Adrenal gland (tissue), 12 donors: ENCODE results near the gene PRPF19. TPM values are rescaled to one million over a fixed set of nuclear protein-coding genes. Genes with fewer than 3 reads are reported as not detected.

ENCODE experiments used
- DNase-seq, 7 donors: peaks; one replicate each; pipeline ENCODE4 v3.0.0-alpha.2; 2019 to 2020
- H3K27ac ChIP-seq, 5 donors: fragments of 200-600 bp; sonication (generic) in 4 of 5; 1 replicate in 3 of 5; 2 replicates in 2 of 5; pipeline versions ENCODE4 v1.5.1 to v1.8.0; 2016 to 2020; ENCODE audit warnings: mild to moderate bottlenecking in 1 of 5
- H3K27me3 ChIP-seq: fragments of 200-600 bp; 2 replicates; pipeline ENCODE4 v1.8.0; 2021
- H3K36me3 ChIP-seq, 2 donors: fragments of 200-600 bp; replicated peaks in 1 of 2; 1 replicate in 1 of 2; 2 replicates in 1 of 2; pipeline versions ENCODE4 v1.5.1 to v1.8.0; 2018 to 2022
- H3K4me1 ChIP-seq, 2 donors: fragments of 200-600 bp; replicated peaks in 1 of 2; 1 replicate in 1 of 2; 2 replicates in 1 of 2; pipeline versions ENCODE4 v1.5.1 to v1.8.0; 2018 to 2021
- H3K4me3 ChIP-seq, 4 donors: fragments of 200-600 bp; sonication (generic) in 3 of 4; one replicate each; pipeline ENCODE4 v1.5.1; 2016 to 2018
- H3K9me3 ChIP-seq, 3 donors: fragments of 200-600 bp; sonication (generic) in 1 of 3; replicated peaks in 1 of 3; 1 replicate in 2 of 3; 2 replicates in 1 of 3; pipeline versions ENCODE4 v1.5.1 to v1.8.0; 2016 to 2021
- CTCF ChIP-seq, 6 experiments: fragments of 450-650 bp in 4 of 6; fragments of 200-600 bp in 2 of 6; sonication (generic) in 1 of 6; IDR thresholded peaks; 1 replicate in 5 of 6; 2 replicates in 1 of 6; pipeline versions ENCODE4 v1.5.1 to v1.8.0; 2016 to 2021; ENCODE audit warnings: antibody characterized with exemption in 6 of 6, mild to moderate bottlenecking in 2 of 6, moderate library complexity in 1 of 6
- POLR2A ChIP-seq, 2 donors: fragments of 450-650 bp; IDR thresholded peaks; one replicate each; pipeline ENCODE4 v1.6.1; 2017; ENCODE audit warnings: antibody characterized with exemption in 2 of 2, mild to moderate bottlenecking in 2 of 2, moderate library complexity in 1 of 2
- WGBS, 4 donors: extraction: QIAGEN DNeasy Blood & Tissue Kit in 2 of 4; methylation state at CpG; one replicate each; pipeline versions ENCODE4 v1.1.5 to v1.1.7; 2013 to 2017; 5-methylcytosine and 5-hydroxymethylcytosine counted together
- intact Hi-C, 2 donors: fragments of 100-400 bp; cut with DNase I; formaldehyde crosslinking; loops; one replicate each; pipeline versions ENCODE4 v1.14.1 to v1.15.0; 2022 to 2023
- polyA plus RNA-seq, 3 donors: library from polyadenylated mRNA; stranded (reverse); fragments of 200-250 nt in 2 of 3; fragments of 350-450 nt in 1 of 3; fragmentation: Illumina TruSeq in 1 of 3; extraction: RNeasy Lipid Tissue Mini Kit (QIAGEN cat#74804) in 1 of 3; gene quantifications; one replicate each; pipeline ENCODE4 v1.2.3, GENCODE V29; 2013 to 2014
- total RNA-seq, 9 donors: library from RNA; depleted of rRNA in 4 of 9; stranded (reverse); fragments of >200 nt in 4 of 9; fragments of 120-200 nt in 1 of 9; fragmentation: NEBNext Ultra II Directional in 1 of 9; extraction: Animal tissue kit (Norgen Biotek cat#: 25700) in 1 of 9; gene quantifications; one replicate each; pipeline versions ENCODE4 v1.1.0 to v1.2.4, GENCODE V29; 2013 to 2023
- donor health status: healthy with polysubstance abuse.
- donor health status: Bipolar disorder and iron deficiency.
- donor health status: DM: yes; HTN: yes; CAD: no.
- donor health status: DM: no; HTN: no; CAD: no.
- donor health status: DM: no; HTN: no; CAD: no.
- donor health status: DM: yes; HTN: yes; CAD: no.

Gene PRPF19
- total and polyA plus RNA-seq, 12 donors: 45.5 to 129 (median 100.0) TPM

DNA sequence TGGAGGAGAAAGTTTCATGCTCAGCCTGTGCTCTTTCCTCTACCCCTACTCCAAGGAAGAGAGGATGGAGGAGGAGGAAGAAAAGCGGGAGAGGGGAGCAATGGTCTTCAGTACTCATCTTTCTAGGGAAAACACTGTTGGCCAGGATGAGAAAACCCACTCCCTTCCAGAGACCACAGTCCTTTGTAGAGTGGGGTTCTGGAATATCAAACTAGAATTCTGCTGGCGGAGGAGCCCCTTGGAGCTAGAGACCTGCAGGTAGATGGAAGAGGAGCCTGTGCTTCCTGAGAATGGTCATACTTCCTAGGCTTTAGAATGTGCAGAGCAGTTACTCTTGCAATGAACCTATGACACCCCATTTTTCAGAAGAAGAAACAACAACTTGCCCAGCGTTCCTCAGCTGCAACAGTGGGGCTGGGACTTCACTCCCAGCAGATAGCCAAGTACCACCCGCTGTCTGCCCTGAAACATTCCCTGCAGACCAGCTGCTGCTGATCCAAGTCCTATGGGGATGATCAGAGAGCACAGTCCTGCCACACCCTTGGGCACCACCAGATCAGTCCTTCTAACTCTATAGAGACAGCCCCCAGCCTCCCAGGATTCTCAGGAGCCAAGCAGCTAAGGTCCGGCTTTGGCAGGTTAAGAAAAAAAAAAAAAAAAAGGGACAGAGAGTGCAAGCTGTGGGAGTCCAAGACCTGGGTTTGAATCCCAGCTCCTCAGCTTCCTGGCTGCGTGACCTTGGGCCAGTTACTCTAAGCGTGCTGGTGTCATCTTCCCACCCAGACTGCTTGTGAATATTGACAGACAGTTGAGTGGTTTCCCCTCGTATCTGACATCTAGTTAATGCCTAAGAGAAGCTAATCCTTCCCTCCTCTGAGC, 51.3 kb downstream of the PRPF19 start:
- intact Hi-C loops: no loop called here
- peaks cover 0 to 14% of the 10 kb centered on the region in 2 donors for H3K36me3 ChIP-seq
- H3K27ac ChIP-seq: no peak overlapping the region
- H3K4me3 ChIP-seq: no peak overlapping the region
- no peak for DNase-seq
- H3K27me3 ChIP-seq: no peaks in the 10 kb centered on the region
- no peaks in the 10 kb centered on the region for H3K4me1 ChIP-seq
- TF ChIP-seq POLR2A (IDR thresholded peaks at IDR 0.05): no peak
- no peak for TF ChIP-seq CTCF (IDR thresholded peaks at IDR 0.05)
- no peaks in the 10 kb centered on the region for H3K9me3 ChIP-seq
- 55 to 77% (median 65%) methylated on average over 7 to 8 of the region's 8 CpGs for WGBS, 4 donors

- Histone ChIP-seq H3K27ac (no peak overlapping the region), H3K27me3 (no peaks in the 10 kb centered on the region), H3K9me3 (no peaks in the 10 kb centered on the region), H3K4me3 (no peak overlapping the region), H3K36me3 (peaks cover 0 to 22% of the 10 kb centered on the region in 2 donors), H3K4me1 (no peaks in the 10 kb centered on the region)
- TF ChIP-seq CTCF (IDR thresholded peaks at IDR 0.05) (no peak), POLR2A (IDR thresholded peaks at IDR 0.05) (no peak)
- intact Hi-C loops: no loop called here
- no peak for DNase-seq
- 70 to 86% (median 73%) methylated on average over 3 to 8 of the region's 8 CpGs for WGBS, 4 donors
Measured at GRCh38 chr11:60854140-60854846, 52.1 kb downstream of the PRPF19 start.

DNA sequence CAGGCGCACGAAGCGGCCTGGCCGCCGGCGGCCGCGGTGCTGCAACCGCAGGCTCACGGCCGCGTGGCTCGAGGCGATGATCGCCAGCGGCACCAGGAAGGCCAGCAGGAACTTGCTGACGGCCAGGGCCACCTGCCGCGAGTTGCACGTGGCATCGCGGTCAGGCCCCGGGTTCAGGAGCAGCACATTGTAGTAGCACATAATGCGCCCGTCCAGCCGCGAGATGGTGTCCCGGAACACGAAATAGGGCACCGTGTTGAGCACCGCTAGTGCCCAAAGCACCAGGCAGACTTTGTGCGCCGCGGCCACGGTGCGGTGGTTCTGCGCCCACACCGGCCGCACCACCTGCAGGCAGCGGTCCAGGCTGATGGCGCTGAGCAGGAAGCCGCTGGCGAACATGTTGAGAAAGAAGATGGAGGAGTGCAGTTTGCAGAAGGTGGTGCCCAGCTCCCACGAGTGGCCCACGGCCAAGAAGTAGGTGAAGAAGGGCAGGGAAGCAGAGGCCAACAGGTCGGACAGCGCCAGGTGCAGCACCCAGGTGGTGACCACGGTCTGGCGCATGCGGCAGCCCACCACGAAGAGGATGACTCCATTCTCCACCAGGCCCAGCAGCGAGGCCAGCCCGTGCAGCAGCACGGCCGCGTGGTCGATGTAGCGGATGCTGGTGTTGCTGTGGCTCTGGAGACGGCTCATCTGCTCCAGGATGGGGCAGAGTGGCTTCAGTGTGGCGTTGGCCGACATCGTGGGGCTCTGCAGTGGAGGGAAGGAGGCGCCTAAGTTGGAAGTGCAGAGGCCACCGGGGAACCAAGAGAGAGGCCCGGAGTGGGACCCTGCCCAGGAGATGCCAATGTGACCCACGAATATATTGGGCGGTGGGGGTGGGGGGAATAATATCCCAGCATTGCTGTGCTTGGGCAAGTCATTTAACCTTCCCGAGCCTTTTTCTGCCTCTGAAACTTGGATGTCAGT, 53.1 kb downstream of the PRPF19 start:
- H3K4me1 ChIP-seq: no peaks in the 10 kb centered on the region
- 83 to 93% (median 89%) methylated on average over 46 to 68 of the region's 68 CpGs for WGBS, 4 donors
- no peak overlapping the region for H3K27ac ChIP-seq
- H3K27me3 ChIP-seq: no peaks in the 10 kb centered on the region
- DNase-seq: no peak
- TF ChIP-seq CTCF (IDR thresholded peaks at IDR 0.05): no peak
- TF ChIP-seq POLR2A (IDR thresholded peaks at IDR 0.05): no peak
- H3K36me3 ChIP-seq: peaks cover 0 to 32% of the 10 kb centered on the region in 2 donors
- H3K9me3 ChIP-seq: no peaks in the 10 kb centered on the region
- intact Hi-C loops: no loop called here
- H3K4me3 ChIP-seq: no peak overlapping the region
